Measurements from ENCODE around the gene KLHL18.
"Not testable (repeated sequence)": the region's sequence is repeated elsewhere in the genome, so short reads cannot be mapped to it uniquely, and the experiment has no call there.

KLHL18 gene

GRCh38 chr3:47282424-47283192, at the start of gene KLHL18, which contains the start of gene KIF9:
KLHL18 (plus strand) TSS chr3:47282944; CDS start chr3:47282966, 22 bp downstream.
KIF9 (minus strand) TSS chr3:47282799; CDS start chr3:47277374, 5,425 bp downstream.
- peak; percentile 97 for DNase-seq

GRCh38 chr3:47238017-47238416, 44.7 kb upstream of the KLHL18 start:
- DNase-seq = no peak

GRCh38 chr3:47239929-47240328, 42.8 kb upstream of the KLHL18 start:
- no peak for DNase-seq

- no peak for DNase-seq
Observed at GRCh38 chr3:47243419-47244147, 39.2 kb upstream of the KLHL18 start.

- DNase-seq = no peak
Observed at GRCh38 chr3:47244531-47245100, 38.1 kb upstream of the KLHL18 start.

- DNase-seq = no peak
Observed at GRCh38 chr3:47245271-47245670, 37.5 kb upstream of the KLHL18 start.

GRCh38 chr3:47247131-47248064, 35.3 kb upstream of the KLHL18 start:
- DNase-seq = no peak

GRCh38 chr3:47250309-47251060, 32.3 kb upstream of the KLHL18 start:
- peak; percentile 73 for DNase-seq

GRCh38 chr3:47251085-47251484, 31.7 kb upstream of the KLHL18 start:
- DNase-seq = not testable (repeated sequence)

GRCh38 chr3:47251689-47252088, 31.1 kb upstream of the KLHL18 start:
- DNase-seq = no peak

- not testable (repeated sequence) for DNase-seq
Observed at GRCh38 chr3:47256331-47256730, 26.4 kb upstream of the KLHL18 start.

GRCh38 chr3:47259114-47259513, 23.6 kb upstream of the KLHL18 start:
- DNase-seq = no peak

- DNase-seq = no peak
Observed at GRCh38 chr3:47260605-47261004, 22.1 kb upstream of the KLHL18 start.

GRCh38 chr3:47261301-47261700, 21.4 kb upstream of the KLHL18 start:
- peak; percentile 39 for DNase-seq

- DNase-seq = no peak
Observed at GRCh38 chr3:47265008-47265407, 17.7 kb upstream of the KLHL18 start.

GRCh38 chr3:47265725-47266428, 16.9 kb upstream of the KLHL18 start:
- no peak for DNase-seq

- DNase-seq = peak; percentile 68
Observed at GRCh38 chr3:47266709-47267489, 15.8 kb upstream of the KLHL18 start.

GRCh38 chr3:47267490-47267824, 15.3 kb upstream of the KLHL18 start:
- DNase-seq = no peak

- DNase-seq = peak; percentile 12
Observed at GRCh38 chr3:47270526-47270925, 12.2 kb upstream of the KLHL18 start.

GRCh38 chr3:47273564-47273963, 9.2 kb upstream of the KLHL18 start:
- DNase-seq = no peak

Measured in suppressor macrophage treated with lipopolysaccharide for 4 hours (primary cell).